ENCODE data around the gene PRKG1.
"Not testable (repeated sequence)": the region's sequence is repeated elsewhere in the genome, so short reads cannot be mapped to it uniquely, and the experiment has no call there.

Gene PRKG1

DNA sequence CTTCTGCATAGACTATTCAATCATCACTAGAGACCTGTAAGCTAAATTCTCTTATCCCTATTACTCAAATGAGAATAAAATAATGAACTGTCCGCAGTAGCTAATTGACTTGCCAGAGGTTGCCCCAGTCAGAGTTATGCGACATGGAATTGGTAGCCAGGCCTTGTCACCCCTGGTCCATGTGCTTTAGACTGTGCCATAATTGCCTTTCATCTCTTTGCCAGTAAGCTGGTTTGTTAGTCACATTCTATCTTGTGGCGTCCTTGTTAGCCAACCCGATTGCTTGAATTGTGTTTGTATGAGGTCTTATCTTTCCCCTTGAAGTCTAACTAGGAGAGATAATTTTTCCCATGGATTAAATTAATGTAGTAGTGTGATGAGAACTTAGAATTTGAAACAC lies 362.5 kb downstream of the PRKG1 start:
- DNase-seq (ENCODE audit: low spot score), result no peak

DNA sequence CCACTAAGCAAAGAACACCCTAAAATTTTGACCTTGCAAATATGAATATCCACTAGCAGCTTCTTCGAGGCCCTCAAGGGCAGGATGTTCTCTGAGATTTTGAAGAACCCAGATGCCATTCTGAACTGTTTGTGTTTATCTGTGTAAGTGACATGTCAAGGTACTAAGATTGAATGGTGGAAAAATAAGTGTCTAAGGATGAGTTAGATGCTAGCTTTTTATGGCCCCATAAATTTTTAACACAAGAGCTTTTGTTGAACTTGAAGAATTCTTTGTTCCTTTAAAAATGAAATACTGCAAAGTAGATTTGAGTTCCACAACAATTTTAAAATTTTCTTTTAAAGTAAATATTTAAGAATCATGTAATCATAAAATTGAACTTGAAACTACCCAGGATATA lies 365.4 kb downstream of the PRKG1 start:
- no peak for DNase-seq (ENCODE audit: low spot score)

DNA sequence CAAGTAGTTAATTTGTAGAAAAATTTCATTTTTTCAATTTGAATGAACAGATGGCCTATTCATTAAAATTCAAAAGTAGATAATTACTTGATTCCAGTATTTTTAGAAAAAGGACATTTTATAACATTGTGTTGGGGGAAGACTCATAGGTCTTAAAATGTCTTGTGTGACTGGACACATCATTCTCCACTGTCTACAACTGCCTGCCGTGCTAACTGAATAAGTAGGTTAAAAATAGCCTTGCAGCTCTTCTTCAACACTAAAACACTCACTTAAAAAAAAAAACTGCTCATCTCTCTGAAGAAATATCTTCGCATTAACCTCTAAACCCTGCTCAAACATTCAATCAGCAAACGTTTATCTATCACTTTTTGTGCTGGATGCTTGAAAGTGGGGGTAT lies 371.3 kb downstream of the PRKG1 start:
- no peak for DNase-seq (ENCODE audit: low spot score)

DNA sequence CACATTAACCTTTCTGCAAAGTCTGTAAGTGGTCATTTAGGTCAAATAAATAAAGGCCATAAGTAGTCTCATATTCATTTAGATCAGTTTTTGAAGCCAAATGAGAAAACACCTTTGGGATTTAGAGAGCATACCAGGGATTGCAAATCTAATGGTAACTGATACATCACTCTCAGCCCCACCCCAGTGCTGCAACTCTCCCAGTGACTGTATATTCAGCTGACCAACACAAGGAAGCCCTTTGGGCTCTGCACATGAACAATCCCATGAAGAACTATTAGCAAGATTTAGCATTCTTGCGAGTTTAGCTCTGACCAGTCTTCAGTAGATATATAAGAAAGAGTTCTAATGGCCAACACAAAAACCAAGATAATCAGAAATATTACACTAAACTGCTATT lies 372.8 kb downstream of the PRKG1 start:
- DNase-seq (ENCODE audit: low spot score), result no peak

DNA sequence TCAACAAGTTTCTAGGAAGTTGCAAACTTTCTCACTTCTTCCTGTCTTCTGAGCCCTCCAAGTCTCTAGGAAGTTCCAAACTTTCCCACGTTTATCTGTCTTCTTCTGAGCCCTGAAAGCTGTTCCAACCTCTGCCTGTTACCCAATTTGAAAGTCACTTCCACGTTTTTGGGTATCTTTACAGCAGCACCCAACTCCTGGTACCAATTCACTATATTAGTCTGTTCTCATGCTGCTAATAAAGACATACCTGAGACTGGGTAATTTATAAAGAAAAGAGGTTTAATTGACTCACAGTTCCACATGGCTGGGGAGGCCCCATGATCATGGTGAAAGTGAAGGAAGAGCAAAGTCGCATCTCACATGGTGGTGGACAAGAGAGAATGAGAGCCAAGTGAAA lies 381.5 kb downstream of the PRKG1 start:
- not testable (repeated sequence) for DNase-seq (ENCODE audit: low spot score)

DNA sequence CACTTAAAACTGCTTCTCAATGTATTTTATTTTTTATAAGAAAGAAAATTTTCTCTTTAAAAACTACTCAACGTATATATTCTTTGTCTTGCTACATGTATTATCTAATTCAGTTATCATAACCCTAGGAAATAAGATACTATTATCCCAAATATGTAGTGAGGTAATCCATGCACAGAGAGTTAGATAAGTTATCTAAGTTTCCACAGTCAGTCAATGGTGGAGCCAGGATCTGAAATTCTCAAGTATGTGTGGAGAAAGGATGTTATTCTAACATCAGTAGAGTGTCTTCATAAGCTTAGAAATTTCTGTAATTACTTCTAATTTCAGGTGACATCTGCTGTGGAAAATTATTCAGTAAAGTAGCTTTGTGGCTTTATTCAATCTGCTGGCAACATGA lies 385.2 kb downstream of the PRKG1 start:
- DNase-seq (ENCODE audit: low spot score), result no peak

DNA sequence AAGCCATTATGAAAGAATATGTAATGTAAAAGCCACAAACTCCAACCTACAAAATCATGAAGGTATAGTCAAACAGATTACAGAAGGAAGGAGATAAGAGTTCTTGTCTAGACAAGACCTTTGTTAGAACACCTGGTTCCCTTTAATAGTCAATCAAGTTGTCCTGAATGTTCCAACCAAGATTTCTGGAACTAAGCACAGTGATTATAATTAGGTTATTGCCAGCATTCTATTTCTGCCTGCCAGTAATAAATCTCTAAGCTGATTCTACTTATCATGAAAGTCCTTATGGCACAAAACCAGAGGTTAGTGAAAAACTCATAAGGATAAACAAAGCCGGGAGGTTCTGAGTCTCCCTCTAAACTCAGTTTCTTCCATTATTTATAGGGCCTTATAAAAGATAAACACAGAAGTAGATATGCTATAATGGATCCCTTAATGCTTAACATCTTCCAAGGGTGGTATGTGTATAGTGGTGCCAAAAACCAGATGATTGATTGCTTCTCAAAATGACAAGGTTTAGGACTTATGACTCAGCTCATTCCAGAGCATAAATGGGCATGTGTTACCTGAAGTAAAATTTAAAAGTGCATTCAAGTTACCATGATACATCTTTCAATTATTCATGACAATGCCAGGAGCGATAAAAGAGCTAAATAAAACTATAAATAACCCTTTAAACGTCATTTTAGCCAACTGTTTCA lies 387.9 kb downstream of the PRKG1 start:
- no peak for DNase-seq (ENCODE audit: low spot score)

DNA sequence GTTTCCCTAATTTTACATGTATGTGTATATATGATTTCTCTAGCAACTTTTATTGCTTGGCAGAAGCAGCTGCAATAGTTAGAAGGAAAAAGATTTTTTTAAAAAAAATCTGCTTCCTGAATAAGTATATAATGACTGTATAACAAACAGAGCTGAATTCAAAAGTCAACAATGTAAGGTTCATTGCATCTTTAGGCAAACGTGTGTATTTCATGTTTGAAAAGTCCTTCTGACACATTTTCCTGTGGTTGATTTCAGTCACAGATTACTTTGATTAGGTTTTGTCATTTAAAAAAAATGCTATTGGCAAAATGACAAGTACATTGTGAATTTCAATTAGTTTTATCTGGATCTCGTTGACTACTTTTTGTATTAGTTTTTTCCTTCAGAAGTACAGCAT lies 394.1 kb downstream of the PRKG1 start:
- DNase-seq (ENCODE audit: low spot score), result no peak

DNA sequence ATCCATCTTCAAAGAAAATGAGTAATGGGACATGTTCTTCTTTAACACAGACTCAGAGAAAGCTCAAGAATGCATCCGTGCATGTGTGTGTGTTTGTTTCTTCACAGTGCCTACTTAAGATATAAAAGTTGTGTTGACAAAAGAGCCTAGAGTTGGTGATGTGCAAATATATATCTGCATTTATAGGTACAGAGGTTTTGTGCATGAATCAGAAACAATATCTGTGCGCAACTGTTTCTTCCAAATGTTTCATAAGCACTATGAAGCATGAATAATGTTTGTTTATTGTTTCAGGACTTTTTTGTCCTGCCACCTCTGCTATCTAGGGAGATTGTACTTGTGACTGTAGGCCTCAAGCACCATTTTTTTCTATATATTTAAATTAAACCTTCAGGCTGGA lies 395.4 kb downstream of the PRKG1 start:
- DNase-seq (ENCODE audit: low spot score), result no peak

DNA sequence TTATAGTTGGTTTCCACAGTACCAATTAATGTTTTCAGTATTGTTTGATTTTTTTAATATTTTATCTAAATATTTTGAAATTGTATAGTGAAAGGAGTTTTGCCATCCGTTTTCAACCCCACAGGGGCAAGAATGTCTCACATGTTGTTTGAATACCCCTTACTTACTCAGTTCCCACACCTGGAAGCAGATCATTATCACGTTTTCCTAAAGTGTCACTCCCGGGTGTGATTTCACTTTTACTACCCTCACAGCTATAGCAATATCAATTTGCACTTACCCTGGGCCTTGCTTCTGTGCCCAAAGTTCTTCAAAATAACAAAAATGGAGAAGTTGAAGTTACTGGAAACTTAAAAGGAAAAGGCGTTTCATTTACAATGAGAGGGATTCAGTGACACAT lies 397.0 kb downstream of the PRKG1 start:
- no peak for DNase-seq (ENCODE audit: low spot score)

DNA sequence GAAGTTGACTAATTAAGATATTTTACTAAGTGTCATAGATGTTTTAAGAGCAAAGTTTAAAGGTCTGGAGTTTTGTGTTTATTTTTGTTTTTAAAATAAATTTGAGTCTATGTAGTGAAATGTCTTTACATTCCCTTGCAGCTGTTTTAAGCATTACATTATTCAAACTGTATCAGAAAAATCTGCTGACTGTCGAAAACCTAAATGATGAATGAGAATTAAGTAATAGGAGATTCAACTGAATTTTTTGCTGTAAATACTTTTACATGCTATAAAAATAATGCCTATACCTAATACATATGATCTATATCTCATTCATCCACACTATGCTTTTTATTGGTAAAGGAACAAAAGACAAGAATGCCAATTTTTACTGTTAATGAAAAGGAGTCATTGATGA lies 397.9 kb downstream of the PRKG1 start:
- no peak for DNase-seq (ENCODE audit: low spot score)

DNA sequence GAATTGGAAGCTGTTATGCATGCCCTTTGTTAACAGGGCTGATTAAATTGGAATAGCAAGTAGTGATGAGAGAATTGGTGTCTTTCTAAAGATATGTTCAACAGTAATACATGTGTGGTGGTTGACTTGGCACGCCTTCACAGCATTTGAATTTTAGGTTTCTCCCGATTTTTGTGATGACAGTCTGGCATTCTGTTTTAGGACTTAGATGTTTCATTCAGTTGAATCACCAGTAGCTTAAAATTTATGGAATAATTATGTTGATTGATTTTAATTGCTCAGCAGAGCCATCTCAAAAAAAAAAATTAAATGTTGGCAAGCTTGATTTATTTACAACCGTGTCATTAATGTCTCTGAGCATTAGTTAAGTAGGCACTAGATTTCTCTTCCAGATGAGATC lies 405.4 kb downstream of the PRKG1 start:
- DNase-seq (ENCODE audit: low spot score), result no peak

DNA sequence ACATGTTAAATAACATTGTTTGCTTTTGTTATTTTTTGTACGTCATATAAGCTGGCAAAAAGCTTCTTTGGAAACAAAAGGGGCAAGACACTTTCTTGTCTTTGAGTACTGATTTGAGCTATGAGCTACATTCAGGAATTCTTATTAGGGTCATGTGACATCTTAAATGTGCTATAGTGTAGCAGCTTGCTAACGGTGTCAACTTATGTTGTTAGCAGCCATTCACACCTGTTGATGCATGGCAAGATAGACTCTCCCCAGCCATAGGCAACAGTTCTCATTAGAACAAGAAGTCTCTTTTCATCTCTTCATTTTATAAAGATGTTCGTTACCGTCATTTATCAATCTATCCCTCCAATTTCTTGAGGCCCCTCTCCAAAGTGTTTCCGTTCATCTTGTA lies 411.4 kb downstream of the PRKG1 start:
- no peak for DNase-seq (ENCODE audit: low spot score)

DNA sequence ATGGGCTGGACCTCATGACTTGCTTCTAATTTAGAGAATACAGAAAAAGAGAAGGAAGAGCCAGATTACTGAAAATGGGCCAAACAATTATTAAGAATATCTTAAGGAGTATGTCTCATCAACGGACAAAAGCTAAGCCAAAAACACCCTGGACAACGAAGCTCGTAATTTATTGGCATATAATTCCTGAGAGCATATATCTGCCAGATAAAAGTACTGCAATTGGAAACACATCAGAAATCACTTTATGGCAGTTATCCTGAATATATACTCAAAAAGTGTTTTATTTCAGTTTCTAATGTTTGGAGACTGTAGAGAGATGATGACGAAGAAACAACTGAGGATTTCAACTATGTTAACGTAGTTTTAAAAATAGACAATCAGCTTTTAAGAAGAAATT lies 413.3 kb downstream of the PRKG1 start:
- no peak for DNase-seq (ENCODE audit: low spot score)

DNA sequence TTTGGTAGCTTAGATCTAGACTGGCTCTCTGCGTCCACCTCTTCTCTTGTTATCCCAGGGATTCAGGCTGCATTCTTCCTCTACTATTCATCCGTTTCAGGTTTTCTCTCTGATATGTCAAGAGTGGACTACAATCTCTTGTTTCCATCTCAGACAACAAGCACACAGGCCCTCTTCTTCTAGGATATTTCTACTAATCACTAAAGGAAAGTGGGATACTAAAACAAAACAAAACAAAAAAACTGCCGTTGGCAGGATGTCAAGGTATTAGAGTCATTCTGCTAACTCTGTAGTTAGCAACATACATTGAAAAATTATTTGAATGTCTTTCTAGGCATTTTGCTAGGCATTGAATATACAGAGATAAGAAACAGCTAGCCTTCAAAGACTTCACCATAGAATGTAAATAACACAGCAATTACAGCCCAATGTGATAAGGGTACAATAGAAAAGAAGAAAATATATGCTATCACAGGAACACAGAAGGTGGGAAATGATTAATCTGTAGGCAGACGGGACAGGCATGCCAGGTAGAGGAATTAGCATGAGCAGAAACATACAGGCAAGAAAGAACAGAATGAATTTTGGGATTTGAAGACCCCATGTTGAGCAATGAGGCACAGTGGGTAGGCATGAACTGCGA lies 414.6 kb downstream of the PRKG1 start:
- DNase-seq (ENCODE audit: low spot score), result no peak

DNA sequence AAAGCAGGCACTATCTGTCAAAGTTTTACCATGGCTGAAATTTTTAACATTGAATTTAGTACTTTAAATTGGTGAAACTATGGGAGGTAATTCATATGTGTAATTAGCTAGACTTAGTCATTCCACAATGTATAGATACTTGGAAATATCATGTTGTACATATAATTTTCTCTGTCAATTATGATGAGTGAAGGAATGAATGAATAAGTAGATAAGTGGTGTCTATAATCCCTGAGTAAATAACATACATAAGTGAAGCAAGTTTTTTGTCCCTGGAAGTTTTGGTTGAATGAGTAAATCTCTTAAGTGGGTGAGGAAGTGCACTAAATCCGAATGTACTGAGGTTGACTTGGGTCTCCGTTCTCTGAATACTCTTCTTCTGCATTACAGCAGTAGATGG lies 424.1 kb downstream of the PRKG1 start:
- no peak for DNase-seq (ENCODE audit: low spot score)

DNA sequence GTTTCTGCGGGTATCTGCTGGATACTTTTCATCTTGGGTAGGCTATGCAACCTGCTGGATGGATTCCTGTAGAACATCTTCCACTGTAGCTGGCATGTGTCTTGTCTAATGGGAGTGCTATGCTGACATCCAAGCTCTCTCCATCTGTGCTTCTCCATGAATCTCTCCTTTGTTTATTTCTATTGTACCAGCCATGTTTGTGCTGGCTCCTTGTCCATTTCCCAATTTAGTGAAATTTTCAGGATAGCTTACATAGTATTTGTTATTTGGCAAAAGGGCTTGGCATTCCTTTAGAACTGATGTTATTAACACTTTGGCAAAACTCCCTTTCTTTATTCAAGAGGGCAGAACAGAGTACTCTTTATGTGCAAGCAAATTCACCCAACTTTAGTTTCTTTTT lies 427.1 kb downstream of the PRKG1 start:
- no peak for DNase-seq (ENCODE audit: low spot score)

DNA sequence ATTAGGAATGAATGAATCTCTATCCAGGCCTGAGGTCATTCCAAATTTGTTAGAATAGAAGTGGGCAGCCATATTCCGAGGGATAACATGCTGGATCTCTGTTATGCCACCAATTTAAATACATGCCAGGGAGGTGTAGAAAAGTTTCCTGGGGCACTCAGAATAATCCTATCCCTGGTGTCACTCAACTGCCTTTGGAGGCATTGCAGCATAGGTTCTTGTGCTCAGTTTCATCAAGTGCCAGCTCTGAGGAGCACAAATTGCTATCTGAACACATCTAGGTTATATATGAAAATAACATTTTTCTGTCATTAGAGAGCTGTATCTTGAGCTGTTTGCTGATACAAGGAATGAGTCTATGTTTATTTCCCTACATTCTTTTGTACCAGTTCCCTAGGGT lies 427.8 kb downstream of the PRKG1 start:
- DNase-seq (ENCODE audit: low spot score), result no peak

DNA sequence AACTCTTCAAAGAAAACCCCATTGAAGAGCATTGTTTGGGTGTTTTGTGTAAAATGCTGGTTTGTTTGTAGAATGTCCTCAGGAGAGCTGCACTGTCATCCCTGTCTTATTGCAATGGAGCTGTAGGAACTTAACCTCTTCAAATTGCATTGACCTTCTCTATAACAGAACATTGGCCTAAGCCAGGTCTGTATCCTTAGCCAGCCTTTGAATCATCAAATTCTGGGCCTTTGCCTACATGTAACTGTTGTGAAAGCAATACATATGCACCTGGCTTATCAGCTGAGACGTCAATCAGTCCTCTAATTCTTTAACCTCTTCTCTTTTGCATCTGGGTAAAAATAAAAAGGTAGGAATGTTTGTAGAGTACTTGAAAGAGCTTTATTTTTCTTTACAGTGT lies 429.1 kb downstream of the PRKG1 start:
- DNase-seq (ENCODE audit: low spot score), result no peak

DNA sequence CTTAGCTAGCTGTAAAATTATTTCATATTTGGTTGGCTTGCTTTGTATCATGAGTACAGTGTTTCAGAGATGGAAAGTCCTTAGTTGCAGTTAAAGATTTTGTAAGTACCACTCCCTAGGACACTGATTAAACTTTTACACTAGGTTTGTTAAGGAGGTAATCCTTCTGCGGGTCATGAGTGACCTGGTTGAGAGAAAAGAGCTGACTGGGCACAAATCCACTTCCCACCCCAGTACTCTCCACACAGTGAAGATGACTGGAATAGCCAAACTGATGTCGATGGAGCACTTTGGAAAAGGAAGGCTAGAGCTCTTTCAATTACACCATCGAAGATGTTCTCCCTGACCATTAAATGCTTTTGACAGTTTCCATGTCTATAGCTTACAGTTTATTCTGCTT lies 433.2 kb downstream of the PRKG1 start:
- no peak for DNase-seq (ENCODE audit: low spot score)

DNA sequence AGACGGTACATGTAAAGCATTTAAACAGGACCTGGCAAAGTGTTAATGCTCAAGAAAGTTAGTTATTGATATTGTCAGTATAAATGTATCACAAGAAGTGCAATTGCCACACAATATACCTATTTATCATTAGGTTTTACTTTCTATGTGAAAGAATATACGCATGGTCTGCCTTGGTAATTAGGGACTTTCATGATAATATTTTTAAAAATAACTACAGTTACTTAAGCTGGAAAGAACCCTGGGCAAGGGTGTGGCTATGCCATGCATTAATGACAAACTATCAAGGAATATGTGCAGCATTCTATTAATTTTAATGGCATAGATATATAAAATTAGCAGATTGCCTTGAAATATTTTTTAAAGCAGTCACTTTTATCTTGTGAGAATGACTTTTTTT lies 433.9 kb downstream of the PRKG1 start:
- no peak for DNase-seq (ENCODE audit: low spot score)

DNA sequence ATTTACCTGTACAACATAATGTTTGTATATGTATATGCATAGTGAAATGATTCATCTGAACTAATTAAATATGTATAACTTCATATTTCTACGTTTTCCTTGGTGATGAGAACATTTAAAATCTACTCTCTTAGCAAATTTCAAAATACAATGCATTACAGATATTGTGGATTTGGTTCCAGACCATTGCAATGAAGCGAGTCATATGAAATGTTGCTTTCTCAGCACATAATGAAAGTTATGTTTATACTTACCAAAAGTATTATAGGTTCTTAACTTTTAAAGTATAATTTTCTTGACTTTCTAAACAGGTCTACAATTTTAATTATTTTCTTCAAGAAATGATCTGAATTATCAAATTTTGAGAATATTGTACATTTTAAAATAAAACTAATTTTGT lies 435.9 kb downstream of the PRKG1 start:
- no peak for DNase-seq (ENCODE audit: low spot score)

DNA sequence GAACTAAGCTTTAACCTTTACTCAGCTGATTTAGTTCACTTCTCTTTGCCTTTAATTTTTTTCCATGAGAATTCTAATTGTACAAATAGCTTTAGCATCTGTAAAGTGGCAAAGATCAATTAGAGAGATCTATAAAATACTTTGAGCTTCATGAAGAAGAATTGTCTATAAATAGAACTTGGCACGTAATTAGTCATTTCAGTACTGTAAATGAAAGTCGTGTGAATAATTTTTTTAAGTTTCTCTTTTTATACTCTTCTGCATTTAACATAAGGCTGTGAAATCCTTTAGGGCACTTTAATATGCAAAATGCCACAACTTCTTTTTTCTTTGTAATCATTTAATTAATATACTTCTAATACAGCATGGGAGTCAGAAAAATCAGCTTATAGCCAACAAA lies 447.3 kb downstream of the PRKG1 start:
- no peak for DNase-seq (ENCODE audit: low spot score)

DNA sequence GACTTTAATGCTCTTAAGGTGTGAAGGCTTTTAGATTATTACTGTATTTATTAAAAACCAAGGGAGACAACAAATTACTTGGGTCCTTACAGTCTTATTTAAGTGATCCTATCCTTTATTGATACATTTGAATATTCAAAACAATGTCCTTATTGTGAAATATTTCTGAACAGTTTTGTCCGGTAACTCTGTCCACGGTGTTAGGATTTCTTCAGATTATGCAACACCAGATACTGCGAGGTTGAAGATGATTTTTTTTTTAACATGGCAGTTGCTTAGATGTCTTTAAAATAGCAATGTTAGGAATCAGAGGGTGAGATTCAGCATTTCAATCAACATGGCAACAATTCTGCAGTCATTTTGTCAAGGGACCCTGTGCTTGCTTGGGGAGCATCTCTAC lies 448.6 kb downstream of the PRKG1 start:
- DNase-seq (ENCODE audit: low spot score), result no peak

All from SW480 (cell line).